HG03280 (cell line): ENCODE results near the gene ANKRD44.

ENCODE experiments used
- ATAC-seq: cut with Tn5 transposase; IDR thresholded peaks from one replicate; pipeline ENCODE4 v1.9.1; 2021; ENCODE audit warnings: mild to moderate bottlenecking, moderate library complexity; ENCODE audit not compliant: unreplicated experiment

Gene ANKRD44

DNA sequence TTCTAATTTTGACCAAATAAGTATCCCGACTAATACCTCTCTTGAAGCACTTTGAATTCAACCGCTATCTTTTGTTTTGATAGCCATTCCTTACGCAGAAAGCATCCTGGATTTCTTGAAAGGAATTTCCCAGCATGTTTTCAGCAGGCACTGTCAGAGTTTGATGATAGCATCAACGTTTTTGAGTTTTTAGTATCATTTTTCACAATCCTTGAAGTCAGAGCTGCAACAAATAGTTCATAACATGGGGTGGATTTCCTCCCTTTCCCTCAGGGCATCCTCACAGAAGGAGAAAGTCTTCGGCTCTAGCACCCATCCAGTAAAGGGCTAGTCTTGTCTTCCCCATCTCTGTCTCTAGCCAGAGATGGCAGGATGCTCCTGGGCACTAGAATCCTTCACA lies 46.2 kb downstream of the ANKRD44 start:
- no peak for ATAC-seq

DNA sequence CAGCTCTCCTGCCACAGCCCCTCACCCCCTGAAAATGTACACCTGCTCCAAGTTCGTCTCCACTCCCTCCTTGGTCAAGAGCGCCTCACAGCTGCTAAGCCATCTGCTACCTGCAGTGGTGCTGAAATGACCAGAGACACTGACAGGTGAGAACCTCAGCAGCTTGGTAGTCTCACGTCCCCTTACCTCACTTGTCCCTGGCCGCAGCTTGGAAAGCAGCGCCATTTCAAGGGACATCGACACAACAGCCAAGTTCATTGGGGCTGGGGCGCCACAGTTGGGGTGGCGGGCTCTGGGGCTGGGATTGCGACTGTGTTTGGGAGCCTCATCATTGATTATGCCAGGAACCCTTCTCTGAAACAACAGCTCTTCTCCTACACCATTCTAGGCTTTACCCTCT lies 47.5 kb downstream of the ANKRD44 start:
- ATAC-seq: no peak

DNA sequence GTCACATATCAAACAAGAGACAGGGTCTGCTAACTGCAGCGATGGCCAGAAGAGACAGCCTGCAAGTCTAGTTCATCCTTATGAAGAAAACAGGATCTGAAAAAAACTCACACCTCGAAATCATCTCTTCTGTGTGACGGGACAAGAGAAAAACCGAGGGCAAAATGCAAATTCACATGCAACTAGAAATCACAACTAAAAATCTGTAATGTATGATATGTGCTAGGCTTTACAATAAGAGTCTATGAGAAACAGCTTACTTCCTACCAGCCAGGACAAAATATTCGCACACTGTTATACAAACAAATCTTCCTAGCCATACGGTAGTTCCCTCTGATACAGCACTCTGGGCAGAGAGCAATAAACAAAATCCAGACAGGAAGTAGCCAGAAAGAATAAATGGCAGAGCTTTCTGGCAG lies 48.8 kb downstream of the ANKRD44 start:
- ATAC-seq: peak; percentile 64

DNA sequence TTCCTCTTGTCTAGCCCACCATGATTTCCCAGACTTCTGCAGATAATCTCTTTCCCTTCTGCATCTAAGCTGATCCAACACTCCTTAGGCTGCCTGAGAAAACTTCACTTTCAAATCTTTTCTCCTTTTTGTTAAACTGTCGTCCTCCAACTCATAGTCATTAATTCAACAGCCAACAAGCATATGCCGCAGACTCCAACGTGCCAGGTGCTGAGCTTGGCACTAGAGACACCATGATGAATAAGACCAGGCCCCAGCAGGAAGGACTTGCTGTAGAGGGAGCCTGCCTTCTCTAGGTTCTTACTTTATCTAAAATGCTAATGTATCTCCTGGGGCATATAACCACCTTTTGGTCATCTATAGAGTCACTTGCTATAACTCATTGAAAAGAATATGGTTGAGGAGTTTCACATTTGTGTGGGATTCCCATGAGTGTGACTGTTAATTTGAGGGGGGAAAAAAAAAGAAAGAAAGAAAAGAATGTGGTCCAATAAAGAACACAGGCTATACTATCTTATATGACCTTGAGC lies 51.0 kb downstream of the ANKRD44 start:
- ATAC-seq: no peak

DNA sequence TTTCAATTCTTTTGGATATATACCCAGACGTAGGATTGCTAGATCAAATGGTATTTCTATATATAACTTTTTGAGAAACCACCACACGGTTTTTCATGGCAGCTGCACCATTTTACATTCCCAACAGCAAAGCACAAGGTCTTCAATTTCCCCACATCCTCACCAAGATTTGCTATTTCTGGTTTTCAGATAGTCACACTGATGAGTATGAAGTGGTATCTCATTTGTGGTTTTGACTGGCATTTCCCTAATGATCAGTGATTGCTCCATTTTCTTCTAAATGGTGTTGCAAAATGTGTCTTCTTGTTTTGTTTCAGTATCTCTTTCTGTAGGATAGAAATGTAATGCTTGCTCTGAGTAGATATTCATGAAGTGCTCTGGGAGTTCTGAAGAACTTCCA lies 52.0 kb downstream of the ANKRD44 start:
- no peak for ATAC-seq

DNA sequence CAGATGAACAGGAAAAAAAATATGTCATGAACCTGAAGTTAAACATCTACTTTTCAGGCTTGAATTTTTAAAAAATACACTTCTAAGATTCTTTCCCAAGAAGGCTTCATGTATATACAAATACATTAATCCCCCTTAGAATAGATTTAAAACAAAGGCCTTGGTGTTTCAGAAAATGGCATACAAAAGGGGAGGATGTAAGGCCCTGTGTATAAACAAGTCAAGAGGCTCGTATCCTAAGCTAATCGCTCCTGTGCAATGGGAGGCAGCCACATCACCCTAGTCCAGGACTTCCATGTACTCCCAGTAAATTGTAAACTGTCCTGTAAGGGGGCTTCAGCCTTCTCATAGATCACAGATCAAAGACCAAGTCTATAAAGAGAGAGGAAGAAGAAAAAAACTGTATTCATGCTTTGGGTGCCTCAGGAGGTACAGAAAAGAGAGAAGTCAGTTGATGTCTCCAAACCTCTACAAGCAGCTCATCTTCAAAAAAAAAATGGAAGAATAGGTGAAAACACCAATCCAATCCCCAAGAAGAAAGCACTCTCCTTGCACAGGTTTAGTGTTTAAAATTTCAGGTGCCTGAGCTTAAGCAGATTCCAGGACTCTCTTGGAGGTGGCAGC lies 53.9 kb downstream of the ANKRD44 start:
- no peak for ATAC-seq

DNA sequence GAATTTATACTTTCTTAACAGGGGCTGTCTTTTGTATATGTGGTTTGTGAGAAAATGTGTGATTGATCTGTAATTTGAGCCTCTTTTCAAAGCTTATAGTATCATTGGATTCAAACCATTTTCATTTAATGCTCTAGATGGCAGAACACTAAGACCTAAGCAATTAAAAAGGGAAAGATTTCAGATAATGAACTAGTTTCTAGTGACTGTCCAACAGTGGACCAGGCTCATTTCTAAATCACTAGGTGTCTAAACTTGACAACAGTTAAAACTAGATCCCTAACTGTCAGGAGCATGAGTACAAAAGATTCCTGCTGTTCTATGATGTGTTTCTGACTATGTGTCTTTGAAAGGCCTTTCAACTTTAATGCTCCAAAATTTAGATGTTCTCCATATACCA lies 54.6 kb downstream of the ANKRD44 start:
- no peak for ATAC-seq

DNA sequence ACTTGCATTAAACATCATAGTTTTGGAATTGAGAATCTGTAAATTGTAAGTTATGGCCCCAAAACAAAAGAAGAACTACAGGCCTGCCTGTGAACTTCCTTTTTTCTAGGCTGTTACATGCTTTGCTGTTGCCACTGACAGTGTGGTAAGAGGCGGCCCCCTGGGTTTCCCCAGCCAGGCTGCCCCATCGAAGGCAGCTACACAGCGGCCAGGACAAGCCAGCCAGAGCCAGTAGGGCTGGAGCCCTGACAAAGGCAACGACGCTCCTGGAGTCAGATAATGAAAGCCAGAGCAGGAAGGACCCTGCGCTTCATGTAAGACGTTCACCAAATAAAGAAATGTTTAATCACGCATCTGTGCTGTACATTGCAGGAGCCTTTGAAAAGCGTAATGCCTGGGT lies 55.0 kb downstream of the ANKRD44 start:
- ATAC-seq: peak; percentile 92

DNA sequence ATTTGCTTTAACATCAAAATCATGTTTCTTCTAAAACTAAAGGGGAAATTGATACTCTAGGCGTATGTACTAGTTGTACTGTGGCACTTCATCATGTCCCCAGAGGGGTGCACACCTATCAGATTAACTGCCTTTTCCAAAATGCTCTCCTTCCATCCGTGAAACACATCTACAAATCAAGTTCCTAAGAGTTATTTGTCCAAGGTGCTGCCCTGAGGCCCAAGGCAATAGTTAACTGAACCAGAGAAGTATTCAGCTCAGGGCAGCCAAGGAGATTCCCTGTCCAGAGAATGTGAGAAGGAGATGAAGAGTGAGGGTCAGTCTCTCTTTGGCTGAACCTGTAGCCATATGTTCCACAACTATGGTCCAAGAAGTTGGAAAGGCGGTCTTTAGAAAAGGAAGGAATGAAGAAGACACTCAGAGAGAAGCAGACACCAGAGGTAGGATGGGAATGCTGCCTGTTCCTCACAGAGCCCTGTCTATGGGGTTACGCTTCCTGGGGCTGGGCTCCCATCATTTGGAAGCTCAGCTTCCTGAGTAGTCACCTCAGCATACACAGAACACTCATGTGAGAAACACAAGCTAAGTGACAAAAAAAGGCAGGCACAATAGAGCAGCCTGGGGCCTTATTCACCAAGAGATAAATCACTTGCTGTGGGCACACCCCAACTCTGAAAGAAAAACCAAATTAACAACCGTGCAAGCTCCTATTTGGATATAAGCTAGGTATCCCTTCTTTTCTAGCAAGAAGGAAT lies 55.6 kb downstream of the ANKRD44 start:
- peak; percentile 29 for ATAC-seq

DNA sequence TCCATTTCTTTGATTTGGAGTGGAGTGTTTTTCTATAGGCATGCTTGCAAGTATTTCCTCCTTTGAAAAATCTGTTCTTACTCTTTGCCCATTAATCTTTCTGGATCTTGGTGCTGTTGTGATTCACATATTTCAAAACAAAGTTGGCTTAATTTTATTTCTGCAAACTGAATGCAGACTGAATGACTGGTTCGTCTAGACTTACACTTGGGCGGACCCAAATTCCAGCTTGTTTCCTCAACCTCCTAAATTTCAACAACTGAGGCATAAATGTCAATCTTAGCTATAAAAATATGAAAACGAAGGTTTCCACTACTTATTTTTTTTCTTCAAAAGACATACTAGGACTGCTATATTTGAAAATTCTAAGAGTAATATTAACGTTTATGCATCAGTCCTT lies 59.0 kb downstream of the ANKRD44 start:
- ATAC-seq: no peak

DNA sequence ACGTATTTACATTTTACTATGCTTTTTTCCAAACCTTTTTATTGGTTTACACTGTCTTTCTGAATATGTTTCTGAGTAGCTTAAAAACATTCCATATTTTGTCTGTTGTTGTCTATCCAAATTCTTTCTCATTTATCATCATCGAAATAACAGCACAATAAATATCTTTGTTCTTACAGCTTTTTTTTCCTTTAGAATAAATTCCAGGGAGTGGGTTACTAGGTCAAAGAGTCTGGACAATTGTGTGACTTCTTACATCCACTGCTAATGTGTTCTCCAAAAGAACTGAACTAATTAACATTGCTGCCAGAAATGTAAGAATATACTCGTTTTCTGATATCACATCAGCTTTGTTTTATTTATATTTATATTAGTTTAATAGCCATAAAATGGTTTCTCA lies 59.4 kb downstream of the ANKRD44 start:
- no peak for ATAC-seq

DNA sequence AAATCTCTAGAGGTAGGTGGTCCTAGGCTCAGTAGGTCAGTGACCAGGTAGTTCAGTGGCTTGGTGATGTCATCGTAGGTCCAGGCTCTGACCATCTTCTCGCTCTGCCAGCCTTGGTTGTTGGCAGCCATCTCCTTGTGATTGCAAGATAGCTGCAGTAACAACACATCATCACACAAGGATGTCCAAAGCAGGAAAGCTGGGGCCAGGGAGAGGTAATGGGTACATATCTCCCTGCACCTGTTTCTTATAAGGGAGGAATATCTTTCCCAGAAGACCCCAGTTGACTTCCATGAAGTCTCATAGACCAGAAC lies 60.5 kb downstream of the ANKRD44 start:
- no peak for ATAC-seq

DNA sequence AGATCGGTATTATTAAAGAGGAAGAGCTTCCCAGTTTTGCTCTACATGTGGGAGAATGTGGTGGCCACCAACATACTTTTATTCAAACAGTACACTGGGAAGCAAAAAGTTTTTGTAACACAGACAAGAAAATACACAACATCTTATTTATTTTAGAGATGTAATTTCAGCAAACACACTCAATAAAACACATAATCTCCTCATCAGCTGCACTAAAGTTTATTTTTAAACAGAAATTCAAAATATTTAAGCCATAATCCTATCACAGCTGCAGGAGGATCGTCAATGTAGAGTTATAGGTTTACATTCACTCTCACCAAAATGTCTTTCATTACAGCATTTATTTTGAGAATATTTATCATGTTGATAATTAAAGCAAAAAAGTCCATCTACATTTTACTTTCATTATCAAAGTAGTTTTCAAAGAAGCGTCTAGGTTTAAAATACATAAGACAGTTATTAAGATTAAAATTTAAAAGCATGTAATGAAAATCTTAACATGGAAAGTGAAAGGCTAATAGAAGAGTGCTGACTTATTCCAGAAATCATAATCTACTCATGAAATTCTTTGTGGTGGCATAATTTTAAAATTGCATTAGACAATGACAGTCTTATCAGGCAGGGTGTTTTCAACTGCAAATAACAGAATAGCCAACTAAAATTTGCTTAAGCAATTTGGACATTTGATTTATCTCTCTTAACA lies 61.0 kb downstream of the ANKRD44 start:
- ATAC-seq: no peak

DNA sequence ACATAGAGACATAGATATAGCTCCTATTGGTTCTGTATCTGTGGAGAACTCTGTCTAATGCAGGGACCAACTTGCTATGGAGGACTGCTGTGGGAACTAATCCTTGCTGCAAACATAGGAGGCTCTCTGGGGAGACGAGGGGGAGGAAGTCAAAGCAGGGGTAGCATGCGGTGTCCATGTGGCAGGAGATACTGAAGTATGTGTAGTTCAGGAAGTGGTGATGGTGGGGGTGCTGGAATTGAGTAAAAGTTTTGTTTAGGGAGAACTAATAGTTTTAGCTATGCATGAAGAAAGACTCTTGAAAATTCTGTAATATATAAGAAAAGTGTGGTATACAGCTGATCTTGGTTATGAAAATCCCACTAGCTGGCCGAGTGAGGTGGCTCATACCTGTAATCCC lies 62.0 kb downstream of the ANKRD44 start:
- no peak for ATAC-seq

DNA sequence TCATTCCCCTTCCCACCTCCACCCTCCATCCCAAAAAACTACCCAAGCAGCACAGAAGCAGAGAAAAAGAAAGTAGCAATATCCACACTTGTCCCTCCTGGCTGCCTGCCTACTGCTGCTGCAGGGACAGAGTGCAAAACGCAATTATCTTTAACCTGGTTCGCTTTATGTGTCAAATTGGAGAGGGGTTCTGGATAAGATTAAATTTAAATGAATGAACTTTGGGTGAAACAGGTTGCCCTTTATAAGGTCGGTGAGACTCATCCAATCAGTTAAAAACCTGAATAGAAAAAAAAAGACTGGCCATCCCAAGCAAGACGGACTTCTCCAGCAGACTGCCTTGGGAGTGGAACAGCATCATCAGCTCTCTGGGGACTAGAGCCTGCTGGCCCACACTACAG lies 62.6 kb downstream of the ANKRD44 start:
- ATAC-seq: no peak

DNA sequence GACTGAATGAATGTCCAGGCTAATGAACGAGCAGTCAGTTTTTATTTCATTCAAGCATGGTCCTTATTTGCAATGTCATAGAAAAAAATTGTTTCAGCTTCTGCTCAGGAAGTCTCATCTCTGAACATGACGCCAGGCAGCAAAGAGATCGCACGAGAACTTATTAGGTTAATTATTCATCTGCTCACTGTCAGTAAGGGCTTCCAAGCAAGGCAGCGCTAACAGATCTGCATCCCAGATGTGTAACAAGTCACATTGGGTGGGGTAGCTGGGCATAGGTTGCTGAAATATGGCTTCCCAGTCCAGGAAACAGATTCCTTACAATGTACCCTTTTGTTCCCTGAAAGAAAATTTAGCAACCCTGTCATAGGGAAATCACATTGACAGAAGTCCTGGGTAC lies 63.5 kb downstream of the ANKRD44 start:
- no peak for ATAC-seq

DNA sequence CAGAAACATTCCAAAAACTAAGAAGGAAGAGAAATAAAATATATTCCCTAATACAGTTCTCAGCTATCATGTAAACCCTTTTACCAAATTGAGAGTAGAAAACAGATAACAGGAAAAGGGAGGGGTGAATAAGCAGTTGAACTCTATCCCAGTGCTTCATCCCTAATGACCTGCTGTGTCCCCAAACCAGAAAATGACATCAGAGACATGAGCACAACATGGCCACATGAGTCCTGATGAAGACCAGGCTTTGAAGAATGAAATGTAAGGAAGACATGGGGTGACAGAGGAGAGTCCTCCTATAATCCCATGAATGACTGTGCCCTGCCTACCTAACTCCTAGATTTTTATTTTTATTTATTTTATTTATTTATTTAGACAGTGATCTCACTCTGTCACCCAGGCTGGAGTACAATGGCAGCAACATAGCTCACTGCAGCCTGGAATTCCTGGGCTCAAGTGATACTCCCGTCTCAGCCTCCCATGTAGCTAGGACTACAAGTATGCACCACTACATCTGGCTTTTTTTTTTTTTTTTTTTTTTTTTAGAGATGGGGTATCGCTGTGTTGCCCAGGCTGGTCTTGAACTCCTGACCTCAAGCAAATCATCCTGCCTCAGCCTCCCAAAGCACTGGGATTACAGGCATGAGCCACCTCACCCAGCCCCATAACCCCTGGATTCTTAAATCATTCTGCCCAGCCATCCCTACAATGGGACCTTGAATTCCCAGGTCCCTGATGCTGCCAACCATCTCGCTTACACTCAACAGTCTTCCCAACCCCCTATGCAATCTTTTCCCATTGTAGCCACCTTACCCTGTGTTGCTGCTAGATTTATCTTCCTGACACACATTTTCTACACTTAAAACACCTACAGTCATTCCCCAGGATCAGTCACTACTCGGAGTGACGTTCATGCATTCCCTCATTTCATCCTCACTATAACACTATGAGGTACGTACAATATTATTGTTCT lies 64.5 kb downstream of the ANKRD44 start:
- no peak for ATAC-seq

DNA sequence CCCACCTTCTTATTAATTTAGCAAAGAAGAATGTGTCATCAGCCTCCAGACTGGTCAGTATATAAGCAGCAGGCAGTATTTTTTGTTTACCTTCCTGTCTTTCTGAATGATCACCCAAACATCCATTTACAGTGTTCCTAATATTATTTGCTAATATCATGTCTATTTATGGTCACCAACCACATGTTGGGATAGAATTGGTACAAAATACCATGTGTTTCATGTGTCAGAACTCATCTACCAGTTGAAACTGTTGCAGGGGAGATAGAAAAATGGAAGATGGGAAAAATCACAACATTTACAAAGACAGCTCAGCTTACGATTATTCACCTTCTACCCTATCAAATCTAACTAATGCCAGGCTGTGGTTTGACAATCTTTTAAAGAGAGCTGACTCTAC lies 66.2 kb downstream of the ANKRD44 start:
- ATAC-seq: no peak

DNA sequence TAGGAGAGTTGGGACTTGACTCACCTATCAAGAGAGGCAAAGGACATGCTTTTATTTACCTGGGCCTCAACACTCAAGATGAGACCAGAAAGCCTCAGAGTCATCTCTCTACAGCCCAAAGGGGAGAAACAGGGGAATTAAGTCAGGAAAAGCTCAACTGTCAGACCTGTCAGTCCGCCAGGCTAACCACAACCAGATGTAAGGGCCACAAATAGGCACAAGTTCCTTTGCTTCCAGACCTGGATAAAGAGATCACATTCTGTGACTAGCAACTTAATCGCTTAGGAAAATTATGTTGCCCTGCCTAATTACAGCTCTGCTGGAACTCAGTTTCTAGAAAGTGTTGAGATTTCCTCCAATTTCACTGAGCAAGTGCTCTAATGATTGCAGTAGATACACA lies 67.9 kb downstream of the ANKRD44 start:
- no peak for ATAC-seq

DNA sequence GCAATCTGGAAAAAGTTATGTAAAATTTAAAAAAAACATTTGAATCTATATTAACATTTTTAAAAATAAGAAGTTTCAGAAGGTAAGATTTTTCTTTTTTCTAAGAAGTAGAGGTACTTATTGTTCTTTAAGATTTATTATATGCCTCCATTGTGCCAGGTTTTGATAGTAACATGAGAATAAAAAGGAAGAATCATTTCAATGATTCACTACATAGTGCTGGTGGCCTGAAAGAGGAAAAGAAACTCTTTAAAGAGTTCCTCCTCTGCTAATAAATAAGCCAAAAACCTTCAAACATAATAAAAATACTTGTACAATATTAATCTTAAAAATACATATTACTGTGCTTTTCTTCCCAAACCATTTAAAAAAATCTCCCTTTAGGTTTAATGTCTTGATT lies 69.0 kb downstream of the ANKRD44 start:
- no peak for ATAC-seq

DNA sequence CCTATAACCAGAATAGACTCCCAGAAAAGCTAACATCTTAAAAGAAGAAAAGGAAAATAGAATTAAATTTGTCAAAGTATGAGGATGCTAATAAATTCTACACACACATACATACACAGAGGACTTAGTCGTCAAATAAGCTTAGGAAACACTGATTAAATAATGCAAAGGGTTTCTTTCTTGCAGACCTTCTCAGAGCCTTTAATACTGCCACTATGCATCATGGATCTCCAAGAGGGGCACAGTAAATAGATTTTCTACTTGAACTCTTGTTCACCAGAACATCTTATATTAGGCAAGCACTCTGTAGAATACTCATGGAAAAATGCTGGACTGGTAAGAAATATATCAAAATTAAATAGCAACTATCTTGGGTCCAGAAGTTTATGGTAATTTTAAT lies 69.4 kb downstream of the ANKRD44 start:
- ATAC-seq: no peak
